Vagina (tissue), 2 donors: ENCODE measurements around the gene UBL3. TPM values are rescaled to one million over a fixed set of nuclear protein-coding genes. Genes with fewer than 3 reads are reported as not detected.

Experiments used
- DNase-seq, 2 donors: peaks; one replicate each; pipeline ENCODE4 v3.0.0-alpha.2; 2017; ENCODE audit errors: extremely low spot score in 2 of 2
- H3K27ac ChIP-seq: fragments of 200-600 bp; sonication (generic); one replicate; pipeline ENCODE4 v1.5.1; 2019
- H3K27me3 ChIP-seq: fragments of 200-600 bp; sonication (generic); one replicate; pipeline ENCODE4 v1.5.1; 2019
- H3K36me3 ChIP-seq, 2 donors: fragments of 200-600 bp; sonication (generic); one replicate each; pipeline ENCODE4 v1.5.1; 2017 to 2019
- H3K4me1 ChIP-seq: fragments of 200-600 bp; sonication (generic); one replicate; pipeline ENCODE4 v1.5.1; 2019
- H3K4me3 ChIP-seq, 2 donors: fragments of 200-600 bp; sonication (generic); 1 replicate in 1 of 2; 2 replicates in 1 of 2; pipeline ENCODE4 v1.5.1; 2016 to 2019
- H3K9me3 ChIP-seq: fragments of 200-600 bp; sonication (generic); one replicate; pipeline ENCODE4 v1.5.1; 2019
- POLR2A ChIP-seq, 2 donors: fragments of 450-650 bp; IDR thresholded peaks; one replicate each; pipeline ENCODE4 v1.6.1; 2017; ENCODE audit warnings: antibody characterized with exemption in 2 of 2, mild to moderate bottlenecking in 2 of 2, moderate library complexity in 2 of 2
- POLR2AphosphoS5 ChIP-seq, 2 donors: sonication (generic); formaldehyde crosslinking; IDR thresholded peaks; one replicate each; pipeline ENCODE4 v1.9.0; 2017; ENCODE audit warnings: antibody characterized with exemption in 2 of 2, mild to moderate bottlenecking in 2 of 2, low read depth in 1 of 2; ENCODE audit not compliant: insufficient read depth in 1 of 2
- intact Hi-C: fragments of 100-400 bp; cut with DNase I; formaldehyde crosslinking; loops from one replicate; pipeline ENCODE4 v1.15.1; 2023
- total RNA-seq: library from RNA; depleted of rRNA; stranded (reverse); fragments of >200 nt; gene quantifications from one replicate; pipeline ENCODE4 v1.2.3, GENCODE V29; 2016
- TF ChIP-seq, protein P1 (sequence below), 3 experiments: fragments of 450-650 bp in 2 of 3; fragments of 200-600 bp in 1 of 3; sonication (generic) in 1 of 3; IDR thresholded peaks; one replicate each; pipeline ENCODE4 v1.5.1; 2017 to 2019; ENCODE audit warnings: antibody characterized with exemption in 3 of 3, mild to moderate bottlenecking in 2 of 3, moderate library complexity in 2 of 3

UBL3 gene
- total RNA-seq, 1 donor from 2014 or later = 33.4 TPM

DNA sequence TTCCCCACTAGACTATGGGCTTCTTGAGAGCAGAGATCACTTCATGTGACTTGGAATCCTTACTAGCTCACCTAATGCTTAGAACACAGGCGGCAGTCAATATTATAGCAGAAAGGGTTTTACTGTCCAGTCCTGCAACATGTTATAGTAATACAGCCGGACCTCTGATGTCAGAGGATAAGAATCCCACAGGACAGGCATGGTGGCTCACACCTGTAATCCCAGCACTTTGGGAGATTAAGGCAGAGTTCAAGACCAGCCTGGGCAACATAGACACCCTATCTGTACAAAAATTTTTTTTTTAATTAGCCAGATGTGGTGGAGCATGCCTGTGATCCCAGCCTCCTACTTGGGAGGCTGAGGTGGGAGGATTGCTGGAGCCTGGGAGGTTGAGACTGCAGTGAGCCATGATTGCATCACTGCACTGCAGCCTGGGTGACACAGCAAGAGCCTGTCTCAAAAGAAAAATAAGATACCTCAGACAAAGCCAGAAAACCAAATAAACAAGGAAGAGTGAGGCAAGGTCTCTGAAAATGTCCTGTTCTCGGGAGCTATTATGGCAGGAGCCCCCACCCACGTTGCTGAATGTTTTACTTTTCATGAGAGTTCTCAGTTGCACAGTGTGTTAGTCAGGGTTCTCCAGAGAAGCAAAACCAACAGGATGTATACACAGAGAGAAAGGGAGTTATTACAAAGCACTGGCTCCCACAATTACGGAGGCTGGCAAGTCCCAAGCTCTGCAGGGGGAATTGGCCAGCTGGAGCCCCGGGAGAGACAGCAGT is 100.8 kb downstream of the UBL3 start:
- no peaks in the 10 kb centered on the region for H3K9me3 ChIP-seq
- H3K4me1 ChIP-seq = peaks cover 4% of the 10 kb centered on the region
- no peak overlapping the region for H3K4me3 ChIP-seq
- no peak overlapping the region for H3K27ac ChIP-seq
- no peak for DNase-seq
- H3K27me3 ChIP-seq = no peaks in the 10 kb centered on the region
- H3K36me3 ChIP-seq = no peaks in the 10 kb centered on the region
- intact Hi-C loops = loop anchor here (10.0 kb wide), 1 partner anchor 235 kb away; no protein-coding TSS in a partner anchor
- TF ChIP-seq POLR2AphosphoS5 (IDR thresholded peaks at IDR 0.05; ENCODE audit: insufficient read depth in 1 of 2, low read depth in 1 of 2) = no peak
- TF ChIP-seq, protein P1, sequence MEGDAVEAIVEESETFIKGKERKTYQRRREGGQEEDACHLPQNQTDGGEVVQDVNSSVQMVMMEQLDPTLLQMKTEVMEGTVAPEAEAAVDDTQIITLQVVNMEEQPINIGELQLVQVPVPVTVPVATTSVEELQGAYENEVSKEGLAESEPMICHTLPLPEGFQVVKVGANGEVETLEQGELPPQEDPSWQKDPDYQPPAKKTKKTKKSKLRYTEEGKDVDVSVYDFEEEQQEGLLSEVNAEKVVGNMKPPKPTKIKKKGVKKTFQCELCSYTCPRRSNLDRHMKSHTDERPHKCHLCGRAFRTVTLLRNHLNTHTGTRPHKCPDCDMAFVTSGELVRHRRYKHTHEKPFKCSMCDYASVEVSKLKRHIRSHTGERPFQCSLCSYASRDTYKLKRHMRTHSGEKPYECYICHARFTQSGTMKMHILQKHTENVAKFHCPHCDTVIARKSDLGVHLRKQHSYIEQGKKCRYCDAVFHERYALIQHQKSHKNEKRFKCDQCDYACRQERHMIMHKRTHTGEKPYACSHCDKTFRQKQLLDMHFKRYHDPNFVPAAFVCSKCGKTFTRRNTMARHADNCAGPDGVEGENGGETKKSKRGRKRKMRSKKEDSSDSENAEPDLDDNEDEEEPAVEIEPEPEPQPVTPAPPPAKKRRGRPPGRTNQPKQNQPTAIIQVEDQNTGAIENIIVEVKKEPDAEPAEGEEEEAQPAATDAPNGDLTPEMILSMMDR (IDR thresholded peaks at IDR 0.05) = no peak
- TF ChIP-seq POLR2A (IDR thresholded peaks at IDR 0.05) = no peak

DNA sequence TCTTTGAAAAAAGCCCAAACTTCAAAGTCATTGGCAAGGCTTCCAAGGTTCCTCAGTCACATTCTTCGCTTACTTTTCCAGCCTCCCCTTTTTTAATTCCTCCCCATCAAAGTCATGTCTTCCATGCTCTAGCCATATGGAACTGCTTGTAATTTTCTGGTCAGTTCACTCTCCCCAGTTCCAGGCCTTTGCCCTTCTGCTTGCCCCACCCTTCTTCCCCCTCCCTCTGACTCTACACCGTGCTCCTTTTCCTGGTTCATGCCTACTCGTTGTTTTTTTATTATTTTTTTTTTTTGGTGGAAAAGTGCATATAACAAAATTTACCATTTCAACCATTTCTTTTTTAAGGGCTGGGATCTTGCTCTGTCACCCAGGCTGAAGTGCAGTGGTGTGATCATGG is 102.3 kb downstream of the UBL3 start:
- DNase-seq = no peak
- peaks cover 11% of the 10 kb centered on the region for H3K4me1 ChIP-seq
- H3K27ac ChIP-seq = no peak overlapping the region
- no peaks in the 10 kb centered on the region for H3K27me3 ChIP-seq
- H3K9me3 ChIP-seq = no peaks in the 10 kb centered on the region
- no peak for TF ChIP-seq POLR2AphosphoS5 (IDR thresholded peaks at IDR 0.05; ENCODE audit: insufficient read depth in 1 of 2, low read depth in 1 of 2)
- intact Hi-C loops = no loop called here
- no peak overlapping the region for H3K4me3 ChIP-seq
- no peaks in the 10 kb centered on the region for H3K36me3 ChIP-seq

- TF ChIP-seq POLR2A (IDR thresholded peaks at IDR 0.05) (no peak), POLR2AphosphoS5 (IDR thresholded peaks at IDR 0.05; ENCODE audit: insufficient read depth in 1 of 2, low read depth in 1 of 2) (no peak)
- TF ChIP-seq, protein P1 (IDR thresholded peaks at IDR 0.05) = no peak
- Histone ChIP-seq H3K9me3 (no peaks in the 10 kb centered on the region), H3K27ac (no peak overlapping the region), H3K36me3 (no peaks in the 10 kb centered on the region), H3K4me1 (peaks cover 17% of the 10 kb centered on the region), H3K27me3 (no peaks in the 10 kb centered on the region), H3K4me3 (no peak overlapping the region)
- DNase-seq = no peak
- intact Hi-C loops = no loop called here
These were observed 104.2 kb downstream of the UBL3 start for GRCh38 chr13:29746148-29746677.

- Histone ChIP-seq H3K4me1 (peaks cover 17% of the 10 kb centered on the region), H3K27ac (no peak overlapping the region), H3K9me3 (no peaks in the 10 kb centered on the region), H3K4me3 (no peak overlapping the region), H3K27me3 (no peaks in the 10 kb centered on the region), H3K36me3 (no peaks in the 10 kb centered on the region)
- no peak for DNase-seq
- intact Hi-C loops = no loop called here
- TF ChIP-seq, protein P1 (IDR thresholded peaks at IDR 0.05) = no peak
These were observed 104.7 kb downstream of the UBL3 start for GRCh38 chr13:29745704-29746103.

- TF ChIP-seq POLR2A (IDR thresholded peaks at IDR 0.05) = no peak
- TF ChIP-seq, protein P1 (IDR thresholded peaks at IDR 0.05) = no peak
- TF ChIP-seq POLR2AphosphoS5 (IDR thresholded peaks at IDR 0.05; ENCODE audit: insufficient read depth in 1 of 2, low read depth in 1 of 2) = peak; percentile 65 to 78
- peak overlapping the region; percentile 54 for H3K27ac ChIP-seq
- no peaks in the 10 kb centered on the region for H3K27me3 ChIP-seq
- H3K9me3 ChIP-seq = no peaks in the 10 kb centered on the region
- H3K36me3 ChIP-seq = no peaks in the 10 kb centered on the region
- DNase-seq = peak in 1 of 2 donors; percentile 93
- no peak overlapping the region for H3K4me3 ChIP-seq
- peaks cover 17% of the 10 kb centered on the region for H3K4me1 ChIP-seq
- intact Hi-C loops = no loop called here
These were observed 107.1 kb downstream of the UBL3 start for GRCh38 chr13:29743201-29743786.
